HG02885 (cell line): ENCODE measurements around the gene CHERP.
"Not testable (repeated sequence)": the region's sequence is repeated elsewhere in the genome, so short reads cannot be mapped to it uniquely, and the experiment has no call there.

Experiments
- ATAC-seq: cut with Tn5 transposase; IDR thresholded peaks from one replicate; pipeline ENCODE4 v1.9.1; 2021; ENCODE audit warnings: mild to moderate bottlenecking; ENCODE audit not compliant: unreplicated experiment, poor library complexity

The CHERP gene

DNA sequence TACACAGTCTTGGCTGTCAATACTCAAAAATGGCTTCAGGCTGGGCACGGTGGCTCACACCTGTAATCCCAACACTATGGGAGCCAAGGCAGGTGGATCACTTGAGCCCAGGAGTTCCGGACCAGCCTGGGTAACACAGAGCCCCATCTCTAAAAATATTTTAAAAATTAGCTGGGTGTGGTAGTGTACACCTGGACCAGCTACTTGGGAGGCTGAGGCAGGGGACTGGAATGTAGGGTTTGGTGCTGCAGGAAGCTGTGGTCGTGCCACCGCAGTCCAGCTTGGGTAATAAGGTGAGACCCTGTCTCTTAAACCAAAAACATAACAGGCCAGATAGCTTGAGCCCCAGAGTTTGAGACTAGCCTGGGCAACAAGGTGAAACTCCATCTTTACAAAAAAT lies 6.7 kb upstream of the CHERP start:
- no peak for ATAC-seq

DNA sequence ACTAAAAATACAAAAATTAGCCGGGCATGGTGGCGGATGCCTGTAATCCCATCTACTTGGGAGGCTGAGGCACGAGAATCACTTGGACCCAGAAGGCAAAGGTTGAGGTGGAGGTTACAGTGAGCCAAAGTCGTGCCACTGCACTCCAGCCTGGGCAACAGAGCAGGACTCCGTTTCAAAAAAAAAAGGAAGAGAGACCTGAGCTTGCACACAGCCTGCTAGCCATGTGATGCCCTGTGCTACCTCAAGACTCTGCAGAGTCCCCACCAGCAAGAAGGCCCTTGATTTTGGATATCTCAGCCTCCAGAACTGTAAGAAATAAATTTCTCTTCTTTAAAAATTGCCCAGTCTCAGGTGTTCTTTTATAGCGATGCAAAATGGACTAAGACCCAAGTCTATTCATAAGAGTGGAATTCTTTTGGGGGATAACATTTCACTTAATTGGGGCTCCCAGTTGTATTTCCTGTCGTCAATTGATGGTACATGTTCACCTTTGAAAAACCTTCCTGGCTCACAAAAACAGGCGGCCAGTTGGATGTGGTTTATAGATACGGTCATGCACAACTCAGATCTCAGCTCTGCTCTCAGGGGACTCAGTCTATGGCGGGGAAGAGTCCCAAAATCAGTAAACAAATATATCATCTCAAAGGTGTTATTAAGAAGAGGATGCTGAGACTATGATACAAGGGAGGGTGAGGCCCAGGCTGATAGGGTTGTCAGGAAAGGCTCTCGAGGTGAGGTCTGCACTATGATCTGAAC lies 2.4 kb upstream of the CHERP start:
- no peak for ATAC-seq

DNA sequence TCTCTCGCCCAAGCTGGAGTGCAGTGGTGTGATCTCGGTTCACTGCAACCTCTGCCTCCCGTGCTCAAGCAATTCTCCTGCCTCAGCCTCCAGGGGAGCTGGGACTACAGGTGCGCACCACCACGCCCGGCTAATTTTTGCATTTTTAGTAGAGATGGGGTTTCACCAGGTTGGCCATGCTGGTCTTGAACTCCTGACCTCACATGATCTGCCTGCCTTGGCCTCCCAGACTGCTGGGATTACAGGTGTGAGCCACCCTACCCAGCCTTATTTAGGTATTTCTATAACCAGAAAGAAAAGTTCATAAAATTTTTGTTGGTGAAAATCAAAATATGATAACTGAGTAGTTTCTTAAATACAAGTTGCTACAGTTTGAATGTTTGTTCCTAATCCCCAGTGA lies 1.5 kb upstream of the CHERP start:
- not testable (repeated sequence) for ATAC-seq

DNA sequence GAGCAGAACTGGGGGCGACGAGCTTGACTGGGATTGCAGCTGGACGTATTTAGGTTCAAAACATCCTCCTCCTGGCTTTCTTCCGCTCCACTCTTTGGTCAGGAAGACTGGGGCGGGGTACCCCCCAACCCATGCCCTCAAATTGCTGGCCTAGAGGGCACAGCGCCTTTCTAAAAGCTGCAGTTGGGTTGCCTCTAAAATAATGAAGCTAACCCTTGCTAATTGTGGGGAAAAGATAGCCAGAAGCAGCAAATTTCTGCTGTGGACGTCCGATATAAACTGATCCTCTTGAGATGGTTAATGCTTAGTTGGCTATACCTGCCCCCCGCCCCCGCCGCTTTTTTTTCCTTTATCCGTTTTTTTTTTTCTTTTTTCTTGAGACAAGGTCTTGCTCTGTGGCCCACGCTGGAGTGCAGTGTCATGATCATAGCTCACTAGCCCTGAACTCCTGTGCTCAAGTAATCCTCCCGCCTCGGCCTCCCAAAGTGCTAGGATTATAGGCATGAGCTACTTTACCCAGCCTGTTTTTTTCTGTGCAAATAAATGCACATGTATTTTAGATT lies 754 bp upstream of the CHERP start:
- no peak for ATAC-seq

DNA sequence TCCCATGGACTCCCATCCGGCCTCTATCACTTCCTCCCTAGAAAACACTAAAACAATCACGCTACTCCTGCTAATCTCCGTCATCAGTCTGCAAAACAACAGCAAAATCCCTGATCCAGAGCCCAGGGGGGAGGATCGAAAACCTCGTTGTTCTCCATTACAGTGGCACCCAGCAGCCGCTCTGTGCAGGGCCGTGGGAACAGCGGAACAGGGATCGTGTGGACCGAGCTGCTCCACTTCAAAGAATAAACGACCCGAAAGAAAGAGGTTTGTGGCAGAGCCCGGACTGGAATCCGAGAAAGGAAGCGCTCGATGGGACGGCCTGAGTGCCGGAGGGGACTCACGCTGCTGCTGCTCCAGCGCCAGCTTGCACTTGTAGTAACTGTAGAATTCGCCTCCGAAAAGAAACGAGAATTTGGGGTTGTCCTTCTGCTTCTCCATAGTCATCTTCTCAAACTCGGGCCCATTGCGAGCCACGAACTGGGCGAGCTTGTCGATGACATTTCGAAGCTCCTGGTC lies 652 bp downstream of the CHERP start:
- no peak for ATAC-seq

DNA sequence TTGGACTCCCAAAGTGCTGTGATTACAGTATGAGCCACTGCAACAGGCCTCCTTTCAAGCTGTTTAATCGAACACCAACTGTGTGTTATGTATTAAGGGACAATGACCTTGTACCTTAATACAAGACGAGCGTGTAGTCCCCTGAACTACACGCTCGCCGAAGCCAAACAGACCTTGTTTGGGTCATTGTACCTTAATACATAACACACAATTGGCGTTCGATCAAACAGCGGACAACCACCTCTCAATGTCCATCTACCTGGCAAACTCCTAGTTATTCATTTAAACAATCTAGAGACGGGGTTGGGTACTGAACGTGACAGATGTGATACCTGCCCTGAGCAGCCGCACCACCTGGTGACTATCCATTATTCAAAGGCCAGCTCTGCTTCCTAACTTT lies 1.3 kb downstream of the CHERP start:
- no peak for ATAC-seq

DNA sequence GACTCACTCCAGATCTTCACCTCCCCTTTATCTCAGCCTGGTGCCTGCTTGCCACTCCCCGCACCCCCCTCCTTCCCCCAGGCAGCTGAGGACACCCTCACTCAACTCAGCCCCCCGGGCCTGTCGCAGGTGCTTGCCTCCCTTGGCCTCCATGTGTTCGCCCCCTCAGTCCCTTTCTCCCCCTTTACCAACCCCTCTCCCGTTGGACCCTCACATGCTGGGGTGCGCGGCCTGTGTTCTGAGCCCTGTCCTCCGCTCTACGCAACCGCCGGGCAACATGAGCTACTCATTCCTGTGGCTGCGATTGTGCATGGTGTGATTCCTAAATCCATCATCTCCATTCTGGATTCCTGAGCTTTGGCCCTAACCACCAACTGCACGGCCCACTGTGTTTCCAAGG lies 5.1 kb downstream of the CHERP start:
- no peak for ATAC-seq

DNA sequence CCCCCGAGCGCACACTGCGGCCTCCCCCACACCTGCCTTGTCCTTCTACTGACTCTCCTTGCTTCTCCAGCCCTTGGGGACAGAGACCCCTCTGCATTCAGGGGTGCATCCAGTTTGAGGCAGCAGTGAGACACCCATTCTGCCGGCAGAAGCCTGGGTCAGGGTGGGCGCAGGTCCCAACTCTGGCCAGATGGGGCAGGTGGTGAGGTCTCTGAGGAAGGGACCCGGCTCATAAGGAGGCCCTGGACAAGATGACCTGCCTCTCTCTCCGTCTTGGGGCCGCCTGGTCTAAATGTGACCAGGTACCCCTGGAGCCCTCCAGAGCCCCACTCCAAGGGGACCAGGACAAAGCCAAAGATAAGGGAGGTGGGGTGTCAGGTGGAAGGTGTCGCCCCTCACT lies 6.1 kb downstream of the CHERP start:
- no peak for ATAC-seq

DNA sequence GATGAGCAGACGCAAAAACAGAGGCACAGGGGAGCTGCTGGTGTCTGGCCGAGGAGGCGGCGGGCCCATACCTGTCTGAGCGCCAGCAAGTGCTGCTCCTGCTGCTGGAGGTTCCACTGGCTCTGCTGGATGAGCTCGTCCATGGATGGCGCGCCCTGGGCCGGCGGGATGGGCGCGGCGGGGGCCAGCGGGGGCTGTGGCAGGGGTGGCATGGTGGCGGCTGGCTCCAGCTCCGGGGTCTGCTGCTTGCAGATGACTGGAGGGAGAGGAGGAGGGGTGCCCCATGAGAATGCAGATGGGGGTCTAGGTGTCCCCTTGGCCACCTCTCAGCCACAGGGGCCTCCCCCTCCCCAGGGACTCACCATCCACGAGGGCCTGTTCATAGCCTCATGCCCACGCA lies 6.9 kb downstream of the CHERP start:
- ATAC-seq: no peak

DNA sequence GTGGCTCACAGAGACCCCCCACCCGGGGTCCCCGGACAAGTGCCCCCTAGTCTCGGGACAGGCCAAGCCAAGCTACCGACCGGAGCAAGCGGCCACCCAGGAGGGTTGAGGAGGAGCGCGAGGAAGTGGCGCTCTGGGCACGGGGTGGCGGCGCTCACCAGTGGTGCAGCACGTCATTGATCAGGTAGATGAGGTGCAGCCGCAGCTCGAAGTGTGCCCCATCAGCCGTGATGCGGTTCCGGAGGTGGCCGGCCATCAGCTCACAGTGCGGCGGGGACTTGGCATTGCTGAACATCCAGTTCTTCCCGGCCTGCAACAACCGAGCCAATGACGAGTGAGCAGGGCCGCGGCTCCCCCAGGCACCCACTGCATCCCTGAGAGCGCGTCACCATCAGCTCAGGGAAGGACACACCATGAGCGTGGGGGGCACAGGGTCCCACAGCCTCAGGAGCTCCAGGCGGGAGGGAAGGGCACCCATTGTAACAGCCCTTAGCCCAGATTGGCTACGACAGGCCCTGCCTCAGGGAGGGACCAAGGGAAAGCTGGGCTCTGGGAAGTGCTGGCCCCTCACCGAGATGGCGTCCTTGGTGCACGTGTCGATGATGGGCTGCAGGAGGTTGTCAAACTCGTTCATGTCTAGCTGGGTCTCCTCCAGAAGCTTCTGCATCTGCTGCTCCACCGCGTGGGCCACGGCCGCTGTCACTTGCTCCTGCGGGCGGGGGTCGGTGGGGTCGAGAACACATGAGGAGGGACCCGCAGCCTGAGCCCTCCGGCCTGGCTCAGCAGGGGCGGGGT lies 9.6 kb downstream of the CHERP start:
- no peak for ATAC-seq

DNA sequence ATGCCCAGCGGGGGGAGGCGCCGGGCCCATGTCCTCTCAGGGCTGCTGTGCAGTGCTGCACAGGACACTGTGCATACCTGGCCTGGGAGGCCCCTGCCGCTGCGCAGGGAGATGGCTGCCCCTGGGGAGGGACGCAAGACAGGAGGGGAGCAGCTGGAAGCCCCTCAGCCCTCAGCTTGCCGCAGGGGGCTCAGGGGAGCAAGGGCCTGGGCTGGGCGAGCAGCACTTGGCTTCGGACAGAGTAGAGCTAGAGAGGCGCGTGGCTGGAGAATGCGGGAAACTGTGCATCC lies 10.9 kb downstream of the CHERP start:
- ATAC-seq: no peak

DNA sequence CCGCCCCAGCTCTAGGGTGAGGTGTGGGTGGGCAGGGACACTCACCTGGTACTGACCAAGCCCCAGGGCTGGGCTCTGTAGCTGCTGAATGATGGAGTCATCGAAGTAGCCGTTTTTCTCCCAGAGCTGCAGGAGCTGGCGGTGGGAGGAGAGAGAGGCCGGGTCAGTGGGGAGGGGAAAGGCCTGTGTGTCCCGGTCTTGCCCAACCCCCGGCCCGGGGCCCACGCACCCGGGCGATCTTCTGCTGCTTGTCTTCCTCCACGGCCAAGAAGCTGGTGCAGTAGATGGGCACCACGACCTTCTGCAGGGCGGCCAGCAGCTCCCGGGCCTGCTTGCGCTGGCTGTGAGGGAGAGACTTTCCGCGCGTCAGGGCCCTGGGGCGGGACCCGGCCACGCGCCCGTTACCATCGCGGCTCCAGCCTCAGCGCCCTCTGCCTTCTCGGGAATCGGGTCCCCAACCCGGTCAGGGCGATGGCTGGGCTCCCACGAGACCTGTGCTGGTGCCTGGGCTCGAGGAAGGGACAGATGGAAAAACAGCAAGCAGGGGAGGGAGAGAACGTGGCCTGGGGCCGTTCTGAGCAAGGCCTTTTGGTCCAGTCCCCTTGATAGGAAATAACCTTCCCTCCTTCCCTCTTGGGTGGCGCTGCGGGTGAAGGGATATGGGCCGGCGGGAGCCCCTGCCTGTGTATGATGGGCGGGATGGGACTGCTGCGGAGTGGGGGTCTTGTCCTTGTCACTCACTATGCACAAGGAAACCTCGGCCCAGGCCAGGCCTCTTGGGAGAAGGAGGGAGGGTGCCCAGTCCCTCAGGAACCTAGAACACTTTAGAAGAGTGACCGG lies 11.5 kb downstream of the CHERP start:
- no peak for ATAC-seq

DNA sequence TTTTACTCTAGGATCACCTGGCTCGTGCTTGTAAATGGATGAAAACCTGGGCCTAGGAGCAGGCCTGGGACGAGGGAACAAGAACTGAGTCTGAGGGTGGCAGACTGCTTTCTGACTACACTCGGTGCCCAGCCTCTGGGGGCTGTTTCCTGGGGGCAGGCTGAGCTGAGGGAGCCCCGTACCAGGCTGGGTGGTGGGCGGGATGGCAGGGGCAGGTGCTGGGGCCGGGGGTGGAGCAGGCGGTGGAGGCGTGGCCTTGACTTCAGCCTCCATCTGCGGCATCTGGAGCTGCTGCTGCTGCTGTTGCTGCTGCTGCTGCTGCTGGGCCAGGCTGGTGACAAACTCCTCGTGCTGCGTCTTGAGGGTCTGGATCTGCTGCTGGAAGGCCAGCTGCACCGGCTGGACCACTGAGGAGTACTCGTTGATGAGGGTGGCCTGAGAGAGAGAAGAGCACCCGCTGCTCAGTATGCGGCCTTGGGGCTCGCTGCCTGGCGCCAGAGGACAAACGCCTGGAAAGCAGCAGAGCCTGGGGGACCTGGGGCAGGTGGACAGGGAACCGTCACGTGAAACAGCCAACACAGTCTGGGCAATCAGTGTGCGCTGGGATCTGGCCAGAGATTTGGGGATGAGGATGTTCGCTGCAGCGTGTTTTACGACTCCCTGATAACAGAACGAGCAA lies 12.6 kb downstream of the CHERP start:
- ATAC-seq: no peak

DNA sequence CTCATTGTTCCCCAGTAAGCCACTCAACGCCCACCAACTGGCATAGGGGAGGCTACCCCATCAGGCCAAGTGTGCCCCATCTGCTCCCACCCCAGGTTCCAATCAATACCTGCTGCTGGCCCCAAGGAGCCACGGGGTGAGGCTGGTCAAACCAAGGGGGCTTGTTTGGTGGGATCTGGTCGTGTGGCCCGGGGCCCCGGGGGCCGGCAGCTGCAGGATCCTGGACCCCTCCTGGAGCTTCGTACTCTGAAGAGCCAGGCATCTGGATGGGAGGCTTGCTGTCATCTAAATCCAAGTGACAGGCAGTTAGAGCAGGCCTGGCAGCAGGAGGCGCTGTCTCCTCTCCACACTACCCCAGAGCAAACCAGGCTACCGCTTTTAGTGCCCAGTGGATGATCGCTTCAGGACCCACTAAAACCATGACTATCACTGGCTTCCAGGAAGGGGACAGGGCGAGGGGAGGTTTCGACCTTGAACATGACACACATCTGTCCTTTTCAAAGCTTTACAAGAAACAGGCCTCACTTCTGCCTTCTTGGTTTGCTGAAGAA lies 14.2 kb downstream of the CHERP start:
- no peak for ATAC-seq

DNA sequence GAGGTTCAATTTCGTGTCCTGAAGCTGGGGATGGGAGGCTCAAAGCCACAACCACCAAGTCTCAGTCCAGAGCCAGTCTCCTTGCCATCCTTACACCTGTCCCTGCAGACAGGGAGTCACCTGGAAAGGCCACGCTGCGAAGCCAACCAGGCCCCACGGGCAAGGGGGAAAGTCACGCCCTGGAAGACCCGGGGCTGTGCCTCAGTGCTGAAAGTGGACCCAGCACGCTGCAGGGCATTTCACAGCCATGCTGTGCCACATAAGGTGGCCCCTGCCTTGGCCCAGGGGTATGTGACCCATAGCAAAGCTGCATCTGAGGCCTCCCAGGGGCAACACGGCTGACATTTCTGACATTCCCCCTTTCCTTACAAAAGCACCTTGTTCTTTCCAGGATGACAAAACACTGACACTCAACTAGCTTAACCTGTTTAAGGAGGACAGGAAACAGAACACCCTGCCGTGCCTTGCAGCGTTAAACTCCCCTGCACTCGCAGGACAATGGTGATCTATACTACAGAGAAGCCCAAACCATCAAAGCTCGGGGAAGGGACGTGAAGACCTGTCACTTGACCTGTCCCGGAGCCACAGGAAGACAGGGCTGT lies 14.8 kb downstream of the CHERP start:
- no peak for ATAC-seq

DNA sequence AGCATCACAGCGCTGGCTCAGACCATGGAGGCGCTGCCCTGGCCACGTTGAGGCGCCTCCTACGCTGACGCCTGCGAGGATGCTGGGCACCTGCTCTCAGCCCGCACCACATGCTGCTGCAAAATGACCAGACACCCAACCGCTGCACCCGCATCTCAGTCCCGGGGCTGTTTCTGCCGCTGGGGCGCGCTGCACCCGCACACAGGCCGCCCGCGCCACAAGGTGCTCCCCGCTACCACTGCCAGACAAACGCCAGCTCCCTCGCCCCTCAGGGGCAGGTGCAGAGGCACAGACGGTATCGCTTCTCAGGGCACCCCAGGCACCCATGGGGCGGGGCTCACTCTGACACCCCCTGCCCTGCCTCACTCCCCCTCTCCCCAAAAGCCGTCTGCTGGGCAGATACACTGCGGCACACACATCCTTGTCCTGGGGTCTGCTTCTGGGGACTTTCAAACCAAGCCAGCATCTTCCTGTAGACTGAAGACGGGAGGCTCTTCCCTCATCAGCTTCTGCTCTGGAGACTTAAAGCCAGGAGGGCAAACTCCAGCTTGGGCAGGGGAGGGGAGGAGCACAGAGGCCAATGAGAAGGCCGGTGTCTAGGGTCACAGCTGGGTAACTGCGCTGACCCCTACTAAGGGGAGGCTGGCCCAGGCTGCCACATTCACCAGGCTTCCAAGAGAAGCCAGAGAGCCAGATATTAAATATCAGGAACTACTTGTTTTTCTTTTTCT lies 16.3 kb downstream of the CHERP start:
- ATAC-seq: no peak

DNA sequence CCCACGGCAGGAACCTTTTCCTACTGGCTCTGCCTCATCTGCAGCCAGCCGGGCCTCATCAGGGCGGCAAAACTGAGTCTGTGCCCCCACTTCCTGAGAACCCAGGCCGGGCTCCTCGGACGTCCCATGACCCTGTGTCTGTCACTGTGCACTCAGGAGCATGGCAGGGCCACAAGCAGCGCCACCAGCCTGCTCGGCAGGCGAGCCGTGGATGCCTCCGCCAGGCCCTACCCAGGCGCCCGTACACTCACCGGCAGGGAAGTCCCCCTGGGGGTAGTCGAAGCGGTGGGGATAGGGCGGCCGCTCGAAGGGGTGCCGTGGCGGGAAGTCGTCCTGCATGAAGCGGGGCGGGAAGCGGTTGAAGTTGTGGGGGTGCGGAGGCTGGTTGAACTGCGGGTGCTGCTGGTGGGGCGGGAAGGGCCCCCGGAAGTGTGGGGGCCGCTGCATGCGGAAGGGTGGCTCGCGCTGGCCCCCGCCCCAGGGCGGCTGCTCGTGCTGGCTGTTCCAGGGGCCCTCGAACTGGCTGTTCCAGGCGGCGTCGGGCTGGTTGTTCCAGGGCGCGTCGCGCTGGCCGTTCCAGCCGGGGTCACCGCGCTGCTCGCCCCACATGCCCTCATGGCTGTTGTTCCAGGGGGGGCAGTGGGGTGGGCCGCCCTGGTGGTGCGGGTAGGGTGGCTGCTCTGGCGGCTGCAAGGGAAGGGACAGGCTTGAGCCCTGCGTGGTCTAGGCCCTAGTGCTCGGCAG lies 17.1 kb downstream of the CHERP start:
- ATAC-seq: no peak
